H1 (cell line): ENCODE measurements around the gene WRAP73. TPM values are rescaled to one million over a fixed set of nuclear protein-coding genes. Genes with fewer than 3 reads are reported as not detected.

Experiments
- CTCF ChIP-seq, 3 experiments: IDR thresholded peaks; 1 replicate in 2 of 3; 2 replicates in 1 of 3; pipeline versions ENCODE4 v1.5.1 to v1.6.1; 2011; ENCODE audit warnings: low read length in 3 of 3, mild to moderate bottlenecking in 3 of 3, inconsistent platforms in 2 of 3, low read depth in 1 of 3, moderate library complexity in 1 of 3; ENCODE audit not compliant: insufficient read depth in 1 of 3; ENCODE audit errors: control extremely low read depth in 1 of 3
- SIRT6 ChIP-seq: IDR thresholded peaks from one replicate; pipeline ENCODE4 v1.7.1; 2012; ENCODE audit warnings: low read length, inconsistent platforms
- SIX5 ChIP-seq: IDR thresholded peaks from 2 replicates; pipeline ENCODE4 v1.6.1; 2011; ENCODE audit warnings: mild to moderate bottlenecking, low read depth, low read length
- TAF7 ChIP-seq: optimal IDR thresholded peaks from 2 replicates; pipeline ENCODE3; 2011; ENCODE audit warnings: low read depth, mild to moderate bottlenecking, inconsistent platforms, low read length, moderate library complexity, borderline replicate concordance
- polyA plus RNA-seq, 7 experiments: library from polyadenylated mRNA; depleted of rRNA in 3 of 7; stranded (reverse) in 5 of 7; unstranded in 2 of 7; fragments of >200 nt in 5 of 7; fragments of 200-250 nt in 2 of 7; gene quantifications; 1 replicate in 5 of 7; 2 replicates in 1 of 7; 4 replicates in 1 of 7; pipeline versions ENCODE4 v1.2.1 to v1.2.3, GENCODE V29; 2011 to 2013; ENCODE audit warnings: missing spikeins in 2 of 7, mixed read lengths in 2 of 7
- total RNA-seq: library from RNA; stranded (reverse); fragmentation: NEBNext Ultra II Directional; extraction: Animal tissue kit (Norgen Biotek cat#: 25700); gene quantifications from 2 replicates; pipeline ENCODE4 v1.2.1, GENCODE V29; 2021
- TF ChIP-seq, protein P1 (sequence below): IDR thresholded peaks from 2 replicates; pipeline ENCODE4 v1.6.1; 2011; ENCODE audit warnings: low read length, improper control_type of control experiment

The WRAP73 gene
- total and polyA plus RNA-seq, 2 of the 8 experiments (the other 6 are each of a cell fraction or from before 2014, with no cell fraction given), result 30.3 to 50.7 TPM

DNA sequence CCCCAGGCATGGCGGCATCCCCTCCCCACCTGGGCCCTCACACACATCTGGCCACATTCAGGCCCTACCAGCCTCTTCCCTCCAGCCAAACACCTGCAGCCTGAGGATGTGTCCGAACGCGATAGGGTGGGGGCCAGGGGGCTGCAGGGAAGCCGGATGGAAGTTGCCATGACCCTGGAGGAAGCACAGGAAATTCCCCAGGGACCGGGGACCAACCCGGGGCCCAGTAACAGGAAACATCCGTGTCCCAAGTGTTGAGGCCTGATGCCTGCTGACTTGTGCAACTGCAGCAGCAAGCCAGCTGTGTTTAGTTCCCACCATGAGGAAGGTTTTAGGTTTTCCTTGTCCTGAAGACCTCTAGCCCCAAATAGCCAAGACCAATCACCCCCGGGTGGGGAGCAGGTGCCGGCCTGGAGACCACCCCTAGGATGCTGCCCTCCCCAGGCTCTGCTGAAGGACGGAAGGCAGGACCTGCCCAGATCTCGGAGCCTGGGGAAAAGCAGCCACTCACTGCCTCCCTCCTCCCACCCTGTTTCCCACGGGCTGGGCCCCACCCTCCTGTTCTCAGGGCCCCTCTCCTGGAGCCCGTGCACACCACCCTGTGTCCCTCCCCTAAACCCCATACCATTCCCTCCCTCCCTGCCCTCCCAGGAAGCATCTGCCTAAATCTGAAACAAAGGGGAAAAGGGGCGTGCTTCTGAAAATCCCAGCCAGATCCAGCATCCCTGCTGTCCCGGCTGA, 68.4 kb downstream of the WRAP73 start (continued):
- TF ChIP-seq SIRT6 (no peak), TAF7 (no peak), SIX5 (no peak), CTCF (IDR thresholded peaks at IDR 0.05; ENCODE audit: control extremely low read depth in 1 of 3, insufficient read depth in 1 of 3, low read depth in 1 of 3, low read length in 3 of 3) (no peak)
- TF ChIP-seq, protein P1, sequence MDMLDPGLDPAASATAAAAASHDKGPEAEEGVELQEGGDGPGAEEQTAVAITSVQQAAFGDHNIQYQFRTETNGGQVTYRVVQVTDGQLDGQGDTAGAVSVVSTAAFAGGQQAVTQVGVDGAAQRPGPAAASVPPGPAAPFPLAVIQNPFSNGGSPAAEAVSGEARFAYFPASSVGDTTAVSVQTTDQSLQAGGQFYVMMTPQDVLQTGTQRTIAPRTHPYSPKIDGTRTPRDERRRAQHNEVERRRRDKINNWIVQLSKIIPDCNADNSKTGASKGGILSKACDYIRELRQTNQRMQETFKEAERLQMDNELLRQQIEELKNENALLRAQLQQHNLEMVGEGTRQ, result no peak

Other genes with a start within 250 kb of the WRAP73 start
- gene ARHGEF16, start 195.4 kb downstream of the WRAP73 start, total RNA-seq, result 20.0 and 20.7 TPM in 2 replicates
- 18.3 and 25.0 TPM in 2 replicates for gene ARHGEF16, start 195.4 kb downstream of the WRAP73 start, polyA plus RNA-seq (2011; rRNA removed)
- 13.2 and 14.8 TPM in 2 replicates for gene MEGF6, start 38.6 kb downstream of the WRAP73 start, total RNA-seq
- gene MEGF6, start 38.6 kb downstream of the WRAP73 start, polyA plus RNA-seq (2011; rRNA removed), result 4.1 and 9.5 TPM in 2 replicates
- gene TPRG1L, start 25.1 kb downstream of the WRAP73 start, total RNA-seq, result 21.7 and 22.2 TPM in 2 replicates
- 19.8 and 22.3 TPM in 2 replicates for gene TPRG1L, start 25.1 kb downstream of the WRAP73 start, polyA plus RNA-seq (2011; rRNA removed)
- 2.9 and 3.1 TPM in 2 replicates for gene TP73, start 2.4 kb upstream of the WRAP73 start, total RNA-seq
- 2.6 and 4.2 TPM in 2 replicates for gene TP73, start 2.4 kb upstream of the WRAP73 start, polyA plus RNA-seq (2011; rRNA removed)
- not detected in 2 replicates for gene CCDC27, start 102.3 kb upstream of the WRAP73 start, total RNA-seq
- gene CCDC27, start 102.3 kb upstream of the WRAP73 start, polyA plus RNA-seq (2011; rRNA removed), result 0.15 and 0.17 TPM in 2 replicates
- 6.1 and 7.7 TPM in 2 replicates for gene SMIM1, start 122.6 kb upstream of the WRAP73 start, total RNA-seq
- gene SMIM1, start 122.6 kb upstream of the WRAP73 start, polyA plus RNA-seq (2011; rRNA removed), result 9.7 and 12.1 TPM in 2 replicates
- 82.4 and 82.5 TPM in 2 replicates for gene LRRC47, start 146.4 kb upstream of the WRAP73 start, total RNA-seq
- 38.3 and 47.1 TPM in 2 replicates for gene LRRC47, start 146.4 kb upstream of the WRAP73 start, polyA plus RNA-seq (2011; rRNA removed)
- 38.0 and 43.9 TPM in 2 replicates for gene CEP104, start 207.1 kb upstream of the WRAP73 start, total RNA-seq
- gene CEP104, start 207.1 kb upstream of the WRAP73 start, polyA plus RNA-seq (2011; rRNA removed), result 8.0 and 15.5 TPM in 2 replicates
- gene DFFB, start 207.4 kb upstream of the WRAP73 start, total RNA-seq, result 9.2 and 11.9 TPM in 2 replicates
- 6.5 and 8.6 TPM in 2 replicates for gene DFFB, start 207.4 kb upstream of the WRAP73 start, polyA plus RNA-seq (2011; rRNA removed)